A549 treated with AZD2906 at 1 μM for 4 hours (cell line): ENCODE results near the gene ZNRF2. TPM values are rescaled to one million over a fixed set of nuclear protein-coding genes. Genes with fewer than 3 reads are reported as not detected.

Experiments
- total RNA-seq: library from RNA; stranded (reverse); fragments of 200-300 nt; extraction: Qiagen RNA extraction; gene quantifications from 5 replicates; pipeline ENCODE4 v1.2.3, GENCODE V29; 2022

The ZNRF2 gene
- total RNA-seq, result 4.4 to 6.2 TPM (median 5.8 TPM) in 5 replicates

GRCh38 chr7:30284298-30285066 is at the start of gene ZNRF2:
Gene ZNRF2, plus strand, starts transcription at chr7:30284597. Its CDS starts 761 bp downstream, at chr7:30285358.

Other genes with a start within 250 kb of the ZNRF2 start
- gene MTURN, start 149.6 kb upstream of the ZNRF2 start, total RNA-seq, result 5.8 to 7.0 TPM (median 6.9 TPM) in 5 replicates
- 5.4 to 7.3 TPM (median 6.5 TPM) in 5 replicates for gene NOD1, start 194.2 kb downstream of the ZNRF2 start, total RNA-seq
- 64.8 to 78.8 TPM (median 70.1 TPM) in 5 replicates for gene GGCT, start 220.2 kb downstream of the ZNRF2 start, total RNA-seq